GM12891 (cell line): ENCODE results near the gene PRLR.

Source experiments
- POLR2A ChIP-seq: IDR thresholded peaks from 2 replicates; pipeline ENCODE4 v1.6.1; 2011; ENCODE audit warnings: low read depth, low read length, control low read depth
- TAF1 ChIP-seq: IDR thresholded peaks from 2 replicates; pipeline ENCODE4 v1.6.1; 2011; ENCODE audit warnings: low read depth, low read length, control low read depth

- TF ChIP-seq TAF1, result no peak
- TF ChIP-seq POLR2A, result no peak
Observed at GRCh38 chr5:35192506-35192905, 37.8 kb downstream of the PRLR start.
